Stimulated activated CD8-positive, alpha-beta memory T cell treated with anti-CD3 and anti-CD28 coated beads, Interleukin-4, amount 100 ng/mL, for 4 hours (primary cell): Measurements from ENCODE around the gene MIGA2.
"Not testable (repeated sequence)": the region's sequence is repeated elsewhere in the genome, so short reads cannot be mapped to it uniquely, and the experiment has no call there.

Experiments used
- DNase-seq, 2 donors: peaks; one replicate each; pipeline ENCODE4 v3.0.0-alpha.2; 2020; ENCODE audit warnings: low read depth in 2 of 2, low spot score in 1 of 2

The MIGA2 gene

DNA sequence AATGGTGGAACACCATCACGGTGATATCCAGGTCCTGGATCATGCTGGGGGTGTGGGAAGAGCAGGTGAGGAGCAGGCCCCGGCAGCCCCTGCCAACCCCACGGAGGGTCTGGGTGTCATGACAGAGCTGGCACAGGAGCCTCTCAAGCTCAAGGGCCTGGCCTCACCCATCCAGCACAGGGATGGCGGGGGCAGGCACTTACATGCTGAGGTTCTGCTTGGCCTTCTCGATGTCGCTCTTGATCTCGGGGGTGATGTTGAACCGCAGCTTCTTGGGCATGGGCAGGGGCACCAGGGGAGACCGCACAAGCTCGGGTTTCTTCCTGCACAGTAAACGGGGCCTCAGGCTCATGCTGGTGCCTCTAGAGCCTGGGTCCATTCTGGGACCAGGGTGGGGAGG, 61.9 kb downstream of the MIGA2 start:
- no peak for DNase-seq

DNA sequence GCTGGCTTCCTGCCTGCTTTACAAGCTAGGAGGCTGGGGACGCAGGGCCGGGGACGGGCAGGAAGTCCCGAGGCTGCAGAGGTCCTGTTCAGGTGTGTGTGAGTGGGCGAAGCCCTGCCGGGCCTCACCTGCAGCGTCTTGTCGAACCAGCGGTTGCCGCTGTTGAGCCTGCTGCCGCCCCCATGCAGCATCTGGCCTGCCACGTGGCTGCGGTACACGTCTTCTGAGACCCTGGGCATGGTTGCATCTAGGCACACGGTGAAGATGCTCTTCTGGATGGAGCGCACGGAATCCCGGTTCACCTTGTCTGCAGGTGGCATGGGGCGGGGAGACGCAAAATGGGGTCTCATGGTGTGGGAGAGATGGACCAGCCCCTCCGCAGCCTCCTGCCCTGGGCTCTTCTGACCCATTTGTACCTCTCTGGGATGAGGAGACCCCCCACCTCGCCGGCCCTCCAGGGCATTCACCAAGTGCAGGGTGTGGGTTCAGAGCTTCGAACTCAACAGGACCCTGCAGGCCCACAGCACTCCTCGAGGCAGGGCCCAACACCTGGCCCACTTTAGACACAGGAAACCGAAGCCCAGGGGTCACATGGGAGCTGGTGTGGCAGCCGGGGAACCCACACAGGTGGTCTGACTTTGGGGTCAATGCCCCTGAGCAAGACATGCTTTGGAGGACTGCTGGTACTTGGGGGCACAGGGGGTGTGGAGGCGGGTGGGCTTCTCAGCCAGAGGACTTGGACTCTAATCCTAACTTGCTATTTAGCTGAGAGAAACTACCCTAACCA, 64.2 kb downstream of the MIGA2 start:
- DNase-seq: no peak

DNA sequence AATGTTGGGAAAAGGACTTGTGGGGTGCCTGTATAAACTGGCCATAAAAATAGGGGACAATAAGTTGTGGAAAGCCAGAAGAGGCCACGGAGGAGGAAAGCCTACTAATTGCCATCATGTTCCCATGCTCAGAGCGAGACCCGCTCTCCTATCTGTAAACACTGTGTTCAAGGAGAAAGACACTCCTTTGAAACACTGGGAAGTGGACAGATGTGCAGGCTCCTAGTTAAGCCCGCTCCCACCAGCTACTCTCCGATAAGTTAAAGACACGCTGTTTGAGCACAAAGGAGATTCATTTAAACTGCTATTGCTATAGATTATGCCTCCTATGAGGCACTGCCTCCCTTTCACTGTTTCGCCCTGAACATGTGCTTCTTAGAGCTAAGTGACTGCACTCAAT, 64.9 kb downstream of the MIGA2 start:
- DNase-seq: no peak

- no peak for DNase-seq
These were observed 65.7 kb downstream of the MIGA2 start for GRCh38 chr9:129102095-129102525.

DNA sequence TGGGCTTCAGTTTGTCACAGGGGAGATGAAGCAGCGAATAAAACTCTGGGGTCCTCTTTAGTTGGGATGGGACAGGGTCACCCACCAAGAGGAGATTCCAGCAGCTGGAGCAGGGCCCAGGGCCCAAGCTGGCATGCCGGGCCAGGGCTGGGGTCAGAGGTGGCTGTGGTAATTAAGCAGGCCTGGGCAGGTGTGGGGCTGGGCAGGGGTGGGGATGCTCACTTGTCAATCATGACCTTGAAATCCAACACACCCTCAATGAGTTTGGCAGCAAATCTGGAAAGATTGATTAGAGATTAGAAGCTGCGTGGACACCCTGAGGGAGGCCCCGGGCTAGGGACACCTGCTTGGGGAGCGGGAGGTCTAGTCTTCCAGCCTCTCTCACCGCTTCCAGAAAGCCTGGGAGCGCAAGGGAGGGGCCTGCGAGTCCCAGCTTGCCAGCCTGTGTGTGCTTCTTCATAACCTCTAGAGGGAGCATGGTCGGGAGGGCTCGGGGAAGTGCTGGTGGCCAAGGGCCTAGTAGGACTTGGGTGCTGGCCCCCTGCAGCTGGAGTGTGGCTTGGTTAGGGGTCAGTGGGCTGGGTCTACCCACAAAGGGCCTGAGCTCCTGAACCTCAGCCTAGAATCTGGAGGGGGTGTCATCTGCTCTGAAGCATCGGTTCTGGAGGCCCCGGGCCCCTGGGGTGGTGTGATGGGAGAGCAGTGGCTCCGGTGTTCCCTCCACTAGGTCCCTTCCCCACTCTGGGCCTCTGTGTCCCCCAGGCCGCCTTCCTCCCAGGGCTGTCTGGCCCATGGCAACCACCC, 66.6 kb downstream of the MIGA2 start:
- no peak for DNase-seq

- no peak for DNase-seq
These were observed 67.2 kb downstream of the MIGA2 start for GRCh38 chr9:129103595-129103965.

GRCh38 chr9:129104051-129104450, 67.6 kb downstream of the MIGA2 start:
- DNase-seq: no peak

GRCh38 chr9:129105857-129106694, 69.7 kb downstream of the MIGA2 start:
- no peak for DNase-seq

DNA sequence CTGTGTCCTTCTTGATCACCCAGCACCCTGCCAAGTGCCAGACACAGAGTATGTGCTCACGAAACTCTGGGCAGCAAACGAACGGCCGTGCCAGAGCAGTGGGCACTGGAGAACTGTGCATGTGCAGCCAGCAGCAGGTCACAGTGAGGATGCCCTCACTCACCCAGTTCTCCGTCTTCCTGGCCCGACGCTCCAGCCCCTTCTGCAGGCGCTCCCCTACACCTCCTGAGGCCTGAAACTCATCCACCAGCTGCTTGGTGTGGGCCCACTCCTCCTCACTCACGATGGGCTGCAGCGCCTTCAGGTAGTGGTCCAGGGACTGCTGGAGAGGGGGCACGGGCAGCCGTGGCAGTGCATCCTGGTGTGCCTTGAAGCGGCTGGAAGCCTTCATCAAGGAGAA, 71.2 kb downstream of the MIGA2 start:
- no peak for DNase-seq

DNA sequence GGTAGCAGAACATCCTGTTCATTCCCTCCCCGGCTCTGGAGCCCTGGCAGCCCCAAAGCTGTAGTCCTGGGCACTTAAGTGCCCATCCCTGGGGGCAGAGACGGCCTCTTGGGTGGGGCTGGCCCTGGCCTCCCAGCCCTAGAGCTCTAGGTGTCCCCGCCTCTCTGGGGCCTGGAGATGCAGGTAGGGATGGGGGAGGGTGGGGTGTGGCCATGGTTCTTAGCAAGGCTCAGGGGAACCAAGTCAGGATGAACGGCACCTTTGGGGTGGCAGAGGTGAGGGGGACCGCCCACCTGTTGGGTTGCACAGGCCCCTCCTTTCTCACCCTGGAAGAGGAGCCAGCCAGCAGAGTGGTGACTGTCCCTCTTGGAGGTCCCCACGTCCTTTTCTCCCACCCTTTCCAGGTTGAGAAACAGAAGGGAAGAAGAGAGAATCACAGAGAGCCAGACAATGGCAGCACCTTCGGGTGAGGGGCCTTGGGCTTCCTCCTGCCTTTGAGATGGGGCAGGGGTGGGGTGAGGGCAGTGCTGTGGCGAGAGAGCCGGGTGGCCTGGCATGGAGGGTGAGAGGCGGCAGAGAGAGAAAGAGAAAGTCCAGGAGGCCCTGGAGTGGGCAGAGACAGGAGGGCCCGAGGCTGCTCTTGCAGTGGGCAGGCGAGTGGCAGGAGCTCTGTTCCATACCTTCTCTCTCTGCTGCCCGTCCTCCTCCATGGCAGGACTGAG, 71.8 kb downstream of the MIGA2 start:
- no peak for DNase-seq

DNA sequence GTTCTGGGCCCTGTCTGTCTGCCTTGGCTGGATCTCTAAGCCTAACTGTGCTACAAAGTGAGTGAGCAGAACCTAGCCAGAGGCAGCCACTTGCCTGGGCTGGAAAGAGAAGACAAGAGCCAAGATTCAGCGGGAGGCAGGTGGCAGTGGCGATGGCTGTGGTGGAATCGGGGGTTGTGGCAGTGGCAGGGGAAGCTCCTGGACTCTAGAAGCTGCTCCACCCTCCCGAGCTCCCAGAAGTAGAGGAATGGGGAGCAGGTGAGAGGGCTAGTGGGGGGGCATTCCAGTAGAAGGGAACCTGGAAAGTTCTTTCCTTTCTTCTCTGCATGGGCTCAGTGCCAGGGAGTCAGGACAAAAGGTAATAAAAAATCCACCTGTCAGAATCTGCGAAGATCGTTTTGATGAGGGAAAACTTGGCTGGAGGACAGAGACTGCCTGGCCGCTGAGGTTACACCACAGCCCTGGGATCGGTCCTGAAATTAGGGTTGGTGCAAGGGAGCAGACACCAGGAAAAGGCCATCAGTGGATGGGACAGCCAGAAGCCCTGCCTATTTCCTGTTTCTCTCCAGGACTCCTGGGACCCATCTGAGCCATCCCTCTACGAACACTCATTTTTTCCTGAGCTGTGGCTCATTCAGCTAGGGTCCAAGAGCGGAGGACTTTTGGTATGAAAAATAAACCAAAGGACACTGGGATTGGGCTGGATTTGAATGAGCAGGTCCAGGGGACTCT, 72.5 kb downstream of the MIGA2 start:
- no peak for DNase-seq

- no peak for DNase-seq
These were observed 73.1 kb downstream of the MIGA2 start for GRCh38 chr9:129109537-129109903.

DNA sequence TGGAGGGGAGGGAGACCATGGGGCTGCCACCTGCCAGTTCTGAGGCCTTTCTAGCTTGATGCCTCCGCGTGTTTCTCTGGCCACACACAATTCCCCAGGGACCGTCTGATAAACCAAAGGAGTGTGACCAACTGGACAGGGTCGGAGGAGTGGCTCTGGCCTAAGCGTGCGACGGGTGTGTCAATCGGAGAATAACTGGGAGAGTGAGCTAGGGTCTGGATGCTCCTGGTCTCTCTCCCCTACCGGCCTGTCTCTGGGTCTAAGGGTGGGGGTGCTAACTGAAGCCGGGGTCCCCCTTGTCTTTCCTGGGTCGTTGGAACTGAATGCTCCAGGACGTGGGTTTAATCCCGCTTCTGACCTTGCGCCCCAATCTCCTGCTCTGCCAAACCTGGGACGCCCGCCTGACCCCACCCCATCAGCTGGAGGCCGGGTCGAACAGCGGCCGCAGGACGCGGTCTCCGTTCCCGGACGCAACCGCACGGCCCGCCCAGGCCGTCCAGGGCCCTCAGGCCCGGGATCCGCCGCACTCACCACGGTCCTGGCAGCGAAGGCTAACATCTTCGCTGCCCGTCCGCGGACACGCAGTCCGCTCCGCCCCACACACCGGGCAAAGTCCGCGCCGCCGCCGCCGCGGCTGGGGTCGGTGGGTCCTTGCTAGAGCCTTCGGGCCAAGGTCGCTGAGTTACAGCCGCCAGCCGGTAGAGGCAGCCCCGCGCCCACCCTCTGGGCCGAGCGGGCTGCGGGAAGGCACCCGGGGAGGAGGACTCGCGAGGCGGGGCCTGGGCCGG, 73.7 kb downstream of the MIGA2 start:
- DNase-seq: no peak

DNA sequence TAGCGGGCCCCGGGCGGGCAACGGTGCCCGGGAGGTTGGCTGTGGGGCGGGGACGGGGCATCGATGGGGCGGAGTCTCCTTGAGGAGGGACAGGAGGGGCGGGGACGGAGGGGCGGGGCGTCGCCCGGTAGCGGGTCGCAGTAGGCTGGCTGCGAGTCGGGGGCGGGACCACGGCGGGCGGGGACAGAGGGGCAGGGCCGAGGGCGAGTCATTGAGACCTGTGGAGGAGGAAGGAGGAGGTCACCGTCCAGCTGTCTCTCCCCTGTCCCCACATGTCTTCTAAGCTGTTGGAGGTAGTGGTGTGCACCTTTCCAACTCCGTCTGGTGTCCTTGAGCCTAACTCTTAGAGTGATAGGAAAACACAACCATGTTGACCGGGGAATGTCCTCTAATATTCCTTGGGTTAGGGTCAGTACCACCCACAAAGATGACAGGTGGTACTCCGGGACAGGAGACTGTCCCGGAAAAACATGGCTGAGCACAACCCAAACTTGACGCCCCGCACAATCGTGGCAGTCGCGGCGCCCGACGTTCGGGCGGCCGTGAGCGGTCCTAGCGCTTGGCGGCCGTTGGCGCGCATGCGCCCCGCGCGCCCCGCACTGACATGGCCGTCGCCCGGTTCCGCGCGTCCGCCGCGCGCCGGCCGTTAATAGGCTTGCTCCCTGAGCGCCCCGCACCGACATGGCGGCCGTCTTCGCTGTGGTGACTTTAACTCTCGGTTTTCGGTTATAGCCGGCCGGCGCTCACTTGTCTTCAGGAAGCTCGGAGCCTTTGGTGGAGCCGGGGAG, 74.5 kb downstream of the MIGA2 start, which contains the start of the genes CRAT and PTPA:
TSS of gene CRAT (minus strand) at position 54 of the 788 bp plus-strand sequence. CDS start 284 bp downstream, outside the sequence.
TSS of gene PTPA (plus strand) at position 676 of the 788 bp plus-strand sequence. CDS start 186 bp downstream, outside the sequence.
- peak; percentile 86 to 94 for DNase-seq

DNA sequence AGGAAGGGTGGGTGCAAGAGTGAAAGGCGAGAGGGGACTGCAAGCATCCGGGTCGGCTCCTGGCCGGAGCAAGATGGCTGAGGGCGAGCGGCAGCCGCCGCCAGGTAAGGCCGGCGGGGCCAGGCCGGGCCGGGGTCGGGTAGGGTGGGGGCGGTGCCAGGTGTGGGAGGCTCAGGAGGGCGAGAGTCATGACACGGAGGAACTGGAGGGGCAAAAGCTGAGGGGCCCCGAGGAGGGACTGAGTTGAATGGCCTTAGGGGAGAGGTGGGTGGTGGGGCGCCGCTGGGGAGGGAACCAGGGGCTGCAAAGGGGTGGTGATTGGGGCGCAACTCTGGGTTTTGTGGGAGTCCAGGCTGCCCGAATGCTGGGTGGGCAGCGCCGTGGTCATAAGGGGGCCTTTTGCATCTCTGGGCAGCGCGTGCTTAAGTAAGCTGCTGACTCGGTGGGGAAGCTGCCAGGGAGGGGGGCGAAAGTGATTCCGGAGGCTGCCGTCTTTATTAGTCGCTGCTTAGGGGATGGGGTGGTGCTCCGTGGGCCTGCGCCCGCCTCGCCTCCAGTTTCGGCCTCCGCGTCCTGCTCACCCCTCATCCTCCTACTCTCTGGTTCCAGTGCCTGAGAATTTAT, 75.2 kb downstream of the MIGA2 start:
- no peak for DNase-seq

DNA sequence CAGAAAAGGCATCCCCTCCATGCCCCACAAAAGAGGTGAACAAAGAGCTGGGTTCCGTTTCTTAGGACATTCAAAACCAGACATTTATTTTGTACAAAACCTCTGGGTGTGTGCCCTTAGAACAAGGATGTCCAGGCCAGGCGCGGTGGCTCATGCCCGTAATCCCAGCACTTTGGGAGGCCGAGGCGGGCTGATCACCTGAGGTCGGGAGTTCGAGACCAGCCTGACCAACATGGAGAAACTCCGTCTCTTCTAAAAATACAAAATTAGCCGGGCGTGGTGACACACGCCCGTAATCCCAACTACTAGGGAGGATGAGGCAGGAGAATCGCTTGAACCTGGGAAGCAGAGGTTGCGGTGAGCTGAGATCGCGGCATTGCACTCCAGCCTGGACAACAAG, 76.1 kb downstream of the MIGA2 start:
- not testable (repeated sequence) for DNase-seq

- no peak for DNase-seq
These were observed 77.3 kb downstream of the MIGA2 start for GRCh38 chr9:129113645-129114304.
